NCI-H2196 (cell line): ENCODE data around the gene ZSWIM3.

Experiments
- DNase-seq: peaks from one replicate; lab custom pipeline; 2025; ENCODE audit not compliant: unreplicated experiment; lab: John Stamatoyannopoulos, UW

Gene ZSWIM3

GRCh38 chr20:45832619-45833018, 24.8 kb upstream of the ZSWIM3 start:
- DNase-seq: no peak

- DNase-seq: peak; percentile 57
Observed at GRCh38 chr20:45833030-45833882, 24.2 kb upstream of the ZSWIM3 start, which contains the start of gene SNX21. Gene SNX21, plus strand, starts transcription at chr20:45833799. Its CDS starts 121 bp downstream, at chr20:45833920.

- DNase-seq: peak; percentile 55
Observed at GRCh38 chr20:45833883-45834796, 23.3 kb upstream of the ZSWIM3 start.

GRCh38 chr20:45834797-45835161, 22.6 kb upstream of the ZSWIM3 start:
- DNase-seq: no peak

GRCh38 chr20:45835329-45835765, 22.1 kb upstream of the ZSWIM3 start:
- no peak for DNase-seq

- no peak for DNase-seq
Observed at GRCh38 chr20:45835825-45836224, 21.6 kb upstream of the ZSWIM3 start.

GRCh38 chr20:45836841-45837240, 20.6 kb upstream of the ZSWIM3 start:
- DNase-seq: no peak

GRCh38 chr20:45840700-45841198, 16.7 kb upstream of the ZSWIM3 start:
- DNase-seq: no peak

- DNase-seq: no peak
Observed at GRCh38 chr20:45841407-45842129, 15.8 kb upstream of the ZSWIM3 start.

GRCh38 chr20:45842169-45842812, 15.1 kb upstream of the ZSWIM3 start:
- DNase-seq: no peak

- no peak for DNase-seq
Observed at GRCh38 chr20:45843506-45843905, 13.9 kb upstream of the ZSWIM3 start.

- DNase-seq: no peak
Observed at GRCh38 chr20:45845452-45845851, 12.0 kb upstream of the ZSWIM3 start.

GRCh38 chr20:45848421-45848820, 9.0 kb upstream of the ZSWIM3 start:
- DNase-seq: no peak

- no peak for DNase-seq
Observed at GRCh38 chr20:45848969-45849582, 8.3 kb upstream of the ZSWIM3 start.

- DNase-seq: no peak
Observed at GRCh38 chr20:45850238-45850637, 7.2 kb upstream of the ZSWIM3 start.

GRCh38 chr20:45850926-45851325, 6.5 kb upstream of the ZSWIM3 start:
- no peak for DNase-seq

GRCh38 chr20:45851501-45851900, 5.9 kb upstream of the ZSWIM3 start:
- no peak for DNase-seq

- no peak for DNase-seq
Observed at GRCh38 chr20:45852326-45852725, 5.1 kb upstream of the ZSWIM3 start.

GRCh38 chr20:45853484-45853883, 3.9 kb upstream of the ZSWIM3 start:
- no peak for DNase-seq

GRCh38 chr20:45857882-45858216, 435 bp downstream of the ZSWIM3 start:
- no peak for DNase-seq
